HEK293 (cell line): Measurements from ENCODE around the gene SYTL3.
A peak's percentile ranks its signal among the peaks of the same experiment; 100 is the strongest.

ENCODE experiments used
- CTCF ChIP-seq: fragments of 450-650 bp; formaldehyde crosslinking; IDR thresholded peaks from 2 replicates; pipeline ENCODE4 v1.5.1; 2016; ENCODE audit warnings: missing biosample characterization, missing genetic modification characterization
- EGR2 ChIP-seq: fragments of 450-650 bp; formaldehyde crosslinking; IDR thresholded peaks from 2 replicates; pipeline ENCODE4 v1.5.1; 2016; ENCODE audit warnings: low read depth, missing biosample characterization, missing genetic modification characterization
- HOXA7 ChIP-seq: sonication (generic); formaldehyde crosslinking; IDR thresholded peaks from 2 replicates; pipeline ENCODE4 v1.8.1; 2022; ENCODE audit warnings: missing genetic modification reagents, borderline replicate concordance
- INSM2 ChIP-seq: fragments of 450-650 bp; formaldehyde crosslinking; IDR thresholded peaks from 2 replicates; pipeline ENCODE4 v1.5.1; 2016; ENCODE audit warnings: missing biosample characterization, missing genetic modification characterization
- KLF10 ChIP-seq: fragments of 450-650 bp; IDR thresholded peaks from 2 replicates; pipeline ENCODE4 v1.5.1; 2018; ENCODE audit warnings: missing biosample characterization, mild to moderate bottlenecking, missing genetic modification characterization
- KLF17 ChIP-seq: fragments of 450-650 bp; formaldehyde crosslinking; IDR thresholded peaks from 2 replicates; pipeline ENCODE4 v1.5.1; 2016; ENCODE audit warnings: missing biosample characterization, missing genetic modification characterization
- KLF8 ChIP-seq: fragments of 450-650 bp; formaldehyde crosslinking; IDR thresholded peaks from 2 replicates; pipeline ENCODE4 v1.5.1; 2016; ENCODE audit warnings: missing biosample characterization, missing genetic modification characterization
- KLF9 ChIP-seq: fragments of 450-650 bp; formaldehyde crosslinking; IDR thresholded peaks from 2 replicates; pipeline ENCODE4 v1.5.1; 2016; ENCODE audit warnings: missing biosample characterization, missing genetic modification characterization, low read depth
- PRDM4 ChIP-seq: fragments of 450-650 bp; formaldehyde crosslinking; IDR thresholded peaks from 2 replicates; pipeline ENCODE4 v1.5.1; 2017; ENCODE audit warnings: missing biosample characterization, missing genetic modification characterization
- RBAK ChIP-seq: fragments of 450-650 bp; formaldehyde crosslinking; IDR thresholded peaks from 2 replicates; pipeline ENCODE4 v1.5.1; 2016; ENCODE audit warnings: missing biosample characterization, missing genetic modification characterization
- ZBTB20 ChIP-seq: fragments of 450-650 bp; formaldehyde crosslinking; IDR thresholded peaks from 2 replicates; pipeline ENCODE4 v1.5.1; 2016; ENCODE audit warnings: missing biosample characterization, missing genetic modification characterization
- ZNF132 ChIP-seq: fragments of 450-650 bp; formaldehyde crosslinking; IDR thresholded peaks from 2 replicates; pipeline ENCODE4 v1.5.1; 2017; ENCODE audit warnings: missing biosample characterization, missing genetic modification characterization, borderline replicate concordance
- ZNF175 ChIP-seq: fragments of 450-650 bp; formaldehyde crosslinking; IDR thresholded peaks from 2 replicates; pipeline ENCODE4 v1.5.1; 2016; ENCODE audit warnings: missing biosample characterization, missing genetic modification characterization
- ZNF23 ChIP-seq: fragments of 450-650 bp; formaldehyde crosslinking; IDR thresholded peaks from 2 replicates; pipeline ENCODE4 v1.5.1; 2016; ENCODE audit warnings: missing biosample characterization, missing genetic modification characterization, borderline replicate concordance
- ZNF266 ChIP-seq: fragments of 450-650 bp; formaldehyde crosslinking; IDR thresholded peaks from 2 replicates; pipeline ENCODE4 v1.5.1; 2016; ENCODE audit warnings: missing biosample characterization, missing genetic modification characterization, low read depth
- ZNF302 ChIP-seq: fragments of 450-650 bp; formaldehyde crosslinking; IDR thresholded peaks from 2 replicates; pipeline ENCODE4 v1.5.1; 2016; ENCODE audit warnings: missing biosample characterization, missing genetic modification characterization, low read depth
- ZNF324 ChIP-seq: fragments of 450-650 bp; formaldehyde crosslinking; IDR thresholded peaks from 2 replicates; pipeline ENCODE4 v1.5.1; 2016; ENCODE audit warnings: missing biosample characterization, missing genetic modification characterization
- ZNF335 ChIP-seq: fragments of 450-650 bp; formaldehyde crosslinking; conservative IDR thresholded peaks from 2 replicates; pipeline ENCODE4 v1.5.1; 2016; ENCODE audit warnings: missing biosample characterization, missing genetic modification characterization
- ZNF341 ChIP-seq: fragments of 450-650 bp; formaldehyde crosslinking; IDR thresholded peaks from 2 replicates; pipeline ENCODE4; 2016; ENCODE audit warnings: low read depth, missing biosample characterization, missing genetic modification characterization
- ZNF362 ChIP-seq: fragments of 450-650 bp; formaldehyde crosslinking; IDR thresholded peaks from 2 replicates; pipeline ENCODE4 v1.5.1; 2016; ENCODE audit warnings: missing biosample characterization, missing genetic modification characterization
- ZNF48 ChIP-seq: fragments of 450-650 bp; formaldehyde crosslinking; IDR thresholded peaks from 2 replicates; pipeline ENCODE4 v1.5.1; 2016; ENCODE audit warnings: missing biosample characterization, missing genetic modification characterization
- ZNF544 ChIP-seq: fragments of 450-650 bp; formaldehyde crosslinking; IDR thresholded peaks from 2 replicates; pipeline ENCODE4 v1.5.0; 2017; ENCODE audit warnings: missing biosample characterization, missing genetic modification characterization
- ZNF549 ChIP-seq: fragments of 450-650 bp; IDR thresholded peaks from 2 replicates; pipeline ENCODE4 v1.5.1; 2018; ENCODE audit warnings: missing biosample characterization, missing genetic modification characterization, mild to moderate bottlenecking, inconsistent platforms, moderate library complexity
- ZNF555 ChIP-seq: fragments of 450-650 bp; formaldehyde crosslinking; conservative IDR thresholded peaks from 2 replicates; pipeline ENCODE4 v1.5.1; 2017; ENCODE audit warnings: missing biosample characterization, mild to moderate bottlenecking, missing genetic modification characterization, inconsistent platforms
- ZNF558 ChIP-seq: fragments of 450-650 bp; formaldehyde crosslinking; IDR thresholded peaks from 2 replicates; pipeline ENCODE4 v1.5.1; 2016; ENCODE audit warnings: missing biosample characterization, missing genetic modification characterization
- ZNF560 ChIP-seq: fragments of 450-650 bp; formaldehyde crosslinking; IDR thresholded peaks from 2 replicates; pipeline ENCODE4 v1.5.1; 2017; ENCODE audit warnings: missing biosample characterization, missing genetic modification characterization, borderline replicate concordance
- ZNF580 ChIP-seq: fragments of 450-650 bp; formaldehyde crosslinking; IDR thresholded peaks from 2 replicates; pipeline ENCODE4 v1.5.1; 2016; ENCODE audit warnings: missing biosample characterization, missing genetic modification characterization
- ZNF596 ChIP-seq: fragments of 450-650 bp; IDR thresholded peaks from 2 replicates; pipeline ENCODE4 v1.5.0; 2018; ENCODE audit warnings: missing biosample characterization, mild to moderate bottlenecking, missing genetic modification characterization, moderate library complexity
- ZNF626 ChIP-seq: fragments of 450-650 bp; sonication (Bioruptor Pico); formaldehyde crosslinking; IDR thresholded peaks from 2 replicates; pipeline ENCODE4 v1.5.1; 2018; ENCODE audit warnings: missing biosample characterization, missing genetic modification characterization, inconsistent platforms
- ZNF629 ChIP-seq: fragments of 450-650 bp; formaldehyde crosslinking; IDR thresholded peaks from 2 replicates; pipeline ENCODE4 v1.5.1; 2017; ENCODE audit warnings: missing biosample characterization, missing genetic modification characterization
- ZNF701 ChIP-seq: fragments of 450-650 bp; formaldehyde crosslinking; IDR thresholded peaks from 2 replicates; pipeline ENCODE4 v1.5.1; 2016; ENCODE audit warnings: missing biosample characterization, missing genetic modification characterization
- ZNF704 ChIP-seq: fragments of 450-650 bp; formaldehyde crosslinking; IDR thresholded peaks from 2 replicates; pipeline ENCODE4 v1.5.1; 2016; ENCODE audit warnings: missing biosample characterization, missing genetic modification characterization

SYTL3 gene

GRCh38 chr6:158799051-158799792 is 149.4 kb downstream of the SYTL3 start (continued):
- no peak for TF ChIP-seq ZNF341 (tag by site-specific recombination)
- TF ChIP-seq INSM2 = no peak
- no peak for TF ChIP-seq ZNF560 (tag by site-specific recombination)
- TF ChIP-seq CTCF (tag by site-specific recombination) = no peak
- TF ChIP-seq ZNF701 (tag by site-specific recombination) = no peak
- TF ChIP-seq ZNF629 = 0 out of 2 replicates have a peak, but pooled peaks have one; percentile 17
- TF ChIP-seq ZNF558 = no peak
- TF ChIP-seq ZNF132 (tag by site-specific recombination) = no peak
- TF ChIP-seq RBAK = no peak
- no peak for TF ChIP-seq KLF8
- TF ChIP-seq KLF9 = no peak
- no peak for TF ChIP-seq KLF17 (tag by site-specific recombination)
- no peak for TF ChIP-seq ZNF175
- TF ChIP-seq ZNF335 (tag by site-specific recombination) = no peak
- TF ChIP-seq ZNF704 (tag by site-specific recombination) = no peak
- no peak for TF ChIP-seq EGR2 (tag by site-specific recombination)
- no peak for TF ChIP-seq ZNF266 (tag by site-specific recombination)
- TF ChIP-seq ZNF324 = no peak
- peak; percentile 25; the same call in 1 of the 2 replicates for TF ChIP-seq ZNF596 (tag by site-specific recombination)
- no peak for TF ChIP-seq ZNF555 (tag by site-specific recombination)
- no peak for TF ChIP-seq ZNF580 (tag by site-specific recombination)
- TF ChIP-seq ZBTB20 (tag by site-specific recombination) = peak; percentile 52; the same call in 1 of the 2 replicates
- TF ChIP-seq KLF10 (tag by site-specific recombination) = peak; percentile 47; the same call in 1 of the 2 replicates
- TF ChIP-seq ZNF544 (tag by site-specific recombination) = no peak
- no peak for TF ChIP-seq HOXA7 (CRISPR knock-in tag)
- peak; percentile 92 for TF ChIP-seq PRDM4 (tag by site-specific recombination)
- TF ChIP-seq ZNF549 (tag by site-specific recombination) = no peak
- TF ChIP-seq ZNF362 (tag by site-specific recombination) = no peak
- no peak for TF ChIP-seq ZNF626 (tag by site-specific recombination)
- TF ChIP-seq ZNF23 (tag by site-specific recombination) = no peak
- no peak for TF ChIP-seq ZNF302 (tag by site-specific recombination)
- no peak for TF ChIP-seq ZNF48 (tag by site-specific recombination)
